Loucy (cell line): ENCODE data around the gene OR52N2.

Experiments
- H2AFZ ChIP-seq: fragments of 200-600 bp; sonication (generic); 2 replicates; pipeline ENCODE4 v1.6.0; 2016; ENCODE audit warnings: antibody characterized with exemption, mild to moderate bottlenecking, low read length, moderate library complexity
- H3F3A ChIP-seq: fragments of 200-600 bp; 2 replicates; pipeline ENCODE4 v1.6.0; 2016; ENCODE audit warnings: antibody characterized with exemption, low read depth, mild to moderate bottlenecking
- H3K27me3 ChIP-seq: fragments of 200-600 bp; sonication (generic); 2 replicates; pipeline ENCODE4 v1.6.1; 2014; ENCODE audit warnings: low read length, mild to moderate bottlenecking; ENCODE audit not compliant: insufficient read depth, poor library complexity, severe bottlenecking
- H3K36me3 ChIP-seq: fragments of 200-600 bp; sonication (generic); 2 replicates; pipeline ENCODE4 v1.6.1; 2016; ENCODE audit warnings: low read length; ENCODE audit not compliant: insufficient read depth
- H3K4me1 ChIP-seq: fragments of 200-600 bp; sonication (generic); 2 replicates; pipeline ENCODE4 v1.5.1; 2014; ENCODE audit warnings: low read length, mild to moderate bottlenecking; ENCODE audit not compliant: insufficient read depth, poor library complexity, severe bottlenecking
- H3K4me2 ChIP-seq: fragments of 200-600 bp; sonication (generic); 2 replicates; pipeline ENCODE4 v1.6.0; 2014; ENCODE audit warnings: antibody characterized with exemption, low read length, low read depth, mild to moderate bottlenecking; ENCODE audit not compliant: poor library complexity, severe bottlenecking
- H3K4me3 ChIP-seq: fragments of 200-600 bp; sonication (generic); 2 replicates; pipeline ENCODE4 v1.5.1; 2014; ENCODE audit warnings: low read length, mild to moderate bottlenecking, mixed read lengths; ENCODE audit not compliant: poor library complexity, severe bottlenecking
- H3K79me2 ChIP-seq: fragments of 200-600 bp; sonication (generic); 2 replicates; pipeline ENCODE4 v1.6.1; 2014; ENCODE audit warnings: low read length; ENCODE audit not compliant: insufficient read depth
- H3K9ac ChIP-seq: fragments of 200-600 bp; sonication (generic); 2 replicates; pipeline ENCODE4 v1.6.0; 2014; ENCODE audit warnings: mild to moderate bottlenecking, low read depth, low read length, moderate library complexity; ENCODE audit not compliant: poor library complexity, severe bottlenecking
- H3K9me2 ChIP-seq: fragments of 200-600 bp; sonication (generic); replicated peaks from 2 replicates; pipeline ENCODE4 v1.6.1; 2016; ENCODE audit warnings: low read depth, low read length, mixed read lengths
- H3K9me3 ChIP-seq: fragments of 200-600 bp; sonication (generic); 2 replicates; pipeline ENCODE4 v1.6.1; 2014; ENCODE audit warnings: mild to moderate bottlenecking, antibody characterized with exemption, low read length, low read depth; ENCODE audit not compliant: insufficient read depth
- H4K20me1 ChIP-seq: fragments of 200-600 bp; sonication (generic); 2 replicates; pipeline ENCODE4 v1.6.0; 2014; ENCODE audit warnings: antibody characterized with exemption, low read length, mild to moderate bottlenecking; ENCODE audit not compliant: insufficient read depth, poor library complexity, severe bottlenecking
- CTCF ChIP-seq: fragments of 200-600 bp; sonication (generic); conservative IDR thresholded peaks from 2 replicates; pipeline ENCODE4 v1.5.1; 2014; ENCODE audit warnings: mild to moderate bottlenecking, antibody characterized with exemption, low read length
- EZH2phosphoT487 ChIP-seq: fragments of 200-600 bp; IDR thresholded peaks from 2 replicates; pipeline ENCODE4 v1.6.1; 2018; ENCODE audit warnings: antibody characterized with exemption, mild to moderate bottlenecking, moderate library complexity, borderline replicate concordance

The OR52N2 gene

GRCh38 chr11:5808500-5809121 is at the start of gene OR52N2:
OR52N2 (plus strand) TSS chr11:5808924; CDS start chr11:5820336, 11,412 bp downstream.
- no peaks in the 10 kb centered on the region for H3K36me3 ChIP-seq
- H3K9ac ChIP-seq = peak within 1 kb of the TSS; percentile 77
- TF ChIP-seq EZH2phosphoT487 = no peak
- TF ChIP-seq CTCF = peak; percentile 91
- H3K4me1 ChIP-seq = peaks cover 8% of the 10 kb centered on the region
- no peaks in the 10 kb centered on the region for H3K27me3 ChIP-seq
- H3K9me2 ChIP-seq = no peaks in the 10 kb centered on the region
- no peaks in the 10 kb centered on the region for H3K9me3 ChIP-seq
- peak within 1 kb of the TSS; percentile 97 for H3K4me2 ChIP-seq
- H2AFZ ChIP-seq = peak within 1 kb of the TSS; percentile 100
- H3F3A ChIP-seq = no peaks in the 10 kb centered on the region
- no peaks in the 10 kb centered on the region for H3K79me2 ChIP-seq
- peak within 1 kb of the TSS; percentile 92 for H3K4me3 ChIP-seq
- no peaks in the 10 kb centered on the region for H4K20me1 ChIP-seq

GRCh38 chr11:5767056-5767455 is 41.7 kb upstream of the OR52N2 start:
- no peaks in the 10 kb centered on the region for H4K20me1 ChIP-seq
- no peak overlapping the region for H3K4me3 ChIP-seq
- no peak overlapping the region for H2AFZ ChIP-seq
- H3K27me3 ChIP-seq = no peaks in the 10 kb centered on the region
- no peaks in the 10 kb centered on the region for H3K79me2 ChIP-seq
- no peaks in the 10 kb centered on the region for H3K4me1 ChIP-seq
- no peak overlapping the region for H3K9ac ChIP-seq
- no peaks in the 10 kb centered on the region for H3K36me3 ChIP-seq
- no peaks in the 10 kb centered on the region for H3K9me3 ChIP-seq
- H3F3A ChIP-seq = no peaks in the 10 kb centered on the region
- TF ChIP-seq EZH2phosphoT487 (no peak), CTCF (no peak)
- no peak overlapping the region for H3K4me2 ChIP-seq
- no peaks in the 10 kb centered on the region for H3K9me2 ChIP-seq

- no peaks in the 10 kb centered on the region for H3K27me3 ChIP-seq
- H3F3A ChIP-seq = no peaks in the 10 kb centered on the region
- H4K20me1 ChIP-seq = no peaks in the 10 kb centered on the region
- no peak within 1 kb of the TSS for H3K9ac ChIP-seq
- no peaks in the 10 kb centered on the region for H3K9me2 ChIP-seq
- H3K4me2 ChIP-seq = no peak within 1 kb of the TSS
- H3K79me2 ChIP-seq = no peaks in the 10 kb centered on the region
- TF ChIP-seq EZH2phosphoT487 (no peak), CTCF (no peak)
- H3K4me3 ChIP-seq = no peak within 1 kb of the TSS
- no peak within 1 kb of the TSS for H2AFZ ChIP-seq
- H3K9me3 ChIP-seq = no peaks in the 10 kb centered on the region
- H3K36me3 ChIP-seq = no peaks in the 10 kb centered on the region
- H3K4me1 ChIP-seq = no peaks in the 10 kb centered on the region
Observed at GRCh38 chr11:5783255-5783654, 25.5 kb upstream of the OR52N2 start, which contains the start of gene OR52N5. OR52N5 (minus strand) TSS chr11:5783355; CDS start chr11:5778634, 4,721 bp downstream.
